Naive thymus-derived CD8-positive, alpha-beta T cell (primary cell): Measurements from ENCODE around the gene ACSM2B. TPM values are rescaled to one million over a fixed set of nuclear protein-coding genes. Genes with fewer than 3 reads are reported as not detected.
"Not testable (repeated sequence)": the region's sequence is repeated elsewhere in the genome, so short reads cannot be mapped to it uniquely, and the experiment has no call there.

Experiments used
- ATAC-seq, 2 donors: fragments of 150-1000 bp; cut with Tn5 transposase in 1 of 2; sonication (Bioruptor Pico), chemical (Tn5 transposase) in 1 of 2; 1 replicate in 1 of 2; 2 replicates in 1 of 2; pipeline ENCODE4 v1.10.0; 2021; ENCODE audit warnings: mild to moderate bottlenecking in 2 of 2, moderate library complexity in 2 of 2
- POLR2A ChIA-PET: fragments of 350-600 bp; sonication (Branson Sonifier 250); formaldehyde crosslinking; loops from one replicate; lab custom pipeline; 2021; ENCODE audit warnings: antibody characterized with exemption; lab: Charles Lee
- DNase-seq, 10 donors: peaks; one replicate each; pipeline versions ENCODE4 v3.0.0 to v3.0.0-alpha.2; 2020 to 2022
- H3K27ac Mint-ChIP-seq, 10 donors: one replicate each; pipeline ENCODE4 v1.8.0; 2020 to 2022; ENCODE audit warnings: mild to moderate bottlenecking in 10 of 10, mixed read lengths in 10 of 10, moderate library complexity in 4 of 10, inconsistent platforms in 1 of 10
- H3K27me3 Mint-ChIP-seq, 5 donors: one replicate each; pipeline ENCODE4 v1.8.0; 2021 to 2022; ENCODE audit warnings: mixed read lengths in 5 of 5
- H3K36me3 Mint-ChIP-seq, 3 donors: one replicate each; pipeline ENCODE4 v1.8.0; 2020 to 2022; ENCODE audit warnings: mixed read lengths in 3 of 3, mild to moderate bottlenecking in 2 of 3, inconsistent platforms in 1 of 3
- H3K4me1 Mint-ChIP-seq, 4 donors: one replicate each; pipeline ENCODE4 v1.8.0; 2021 to 2022; ENCODE audit warnings: mixed read lengths in 4 of 4
- H3K4me3 Mint-ChIP-seq, 10 donors: one replicate each; pipeline ENCODE4 v1.8.0; 2020 to 2022; ENCODE audit warnings: mild to moderate bottlenecking in 10 of 10, mixed read lengths in 10 of 10, moderate library complexity in 6 of 10, inconsistent platforms in 1 of 10
- H3K9me3 Mint-ChIP-seq, 9 donors: one replicate each; pipeline ENCODE4 v1.8.0; 2020 to 2022; ENCODE audit warnings: mixed read lengths in 9 of 9, mild to moderate bottlenecking in 3 of 9, inconsistent platforms in 1 of 9, moderate library complexity in 1 of 9
- polyA plus RNA-seq, 3 donors: library from polyadenylated mRNA; unstranded; fragments of 300-500 nt; fragmentation: Illumina TruSeq; gene quantifications; one replicate each; pipeline ENCODE4 v1.2.3, GENCODE V29; 2021
- total RNA-seq, 8 experiments: library from RNA in 2 of 8; stranded (reverse) in 2 of 8; gene quantifications; one replicate each; pipeline ENCODE4 v1.2.3 and lab custom pipeline; 2021 to 2026

ACSM2B gene
- total and polyA plus RNA-seq, 5 experiments from 2014 or later, result not detected

GRCh38 chr16:20507280-20507679, 68.9 kb downstream of the ACSM2B start:
- Mint-ChIP-seq H3K4me1 (no peaks in the 10 kb centered on the region), H3K4me3 (no peak overlapping the region), H3K27me3 (peaks cover 0 to 4% (median 0%) of the 10 kb centered on the region in 5 donors), H3K9me3 (peaks cover 8 to 30% (median 14%) of the 10 kb centered on the region in 9 donors), H3K27ac (no peak overlapping the region), H3K36me3 (peaks cover 0 to 6% (median 0%) of the 10 kb centered on the region in 3 donors)
- ATAC-seq (no peak), DNase-seq (no peak)
- POLR2A ChIA-PET, result no interaction called here

DNA sequence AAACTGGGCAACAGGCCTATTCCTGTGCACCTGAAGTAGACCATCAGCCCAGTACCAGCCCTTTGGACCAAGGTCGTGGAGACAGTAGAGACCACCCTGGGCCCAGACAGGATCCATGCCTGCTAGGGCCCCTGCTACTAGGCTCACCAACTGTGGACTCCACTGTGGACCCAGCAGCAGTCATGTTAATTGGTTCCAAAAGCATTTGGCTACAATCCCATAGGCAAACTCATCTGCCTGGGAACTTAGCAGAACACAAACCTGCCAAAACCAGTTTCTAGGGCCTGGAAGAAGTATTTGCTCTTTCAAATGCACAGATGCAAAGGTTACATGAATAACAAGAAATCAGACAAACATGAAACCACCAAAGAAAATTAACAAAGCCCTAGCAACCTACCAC, 71.7 kb downstream of the ACSM2B start:
- peaks cover 0 to 6% (median 0%) of the 10 kb centered on the region in 3 donors for H3K36me3 Mint-ChIP-seq
- no peaks in the 10 kb centered on the region for H3K27me3 Mint-ChIP-seq
- POLR2A ChIA-PET, result no interaction called here
- H3K9me3 Mint-ChIP-seq, result peaks cover 8 to 30% (median 14%) of the 10 kb centered on the region in 9 donors
- ATAC-seq (no peak), DNase-seq (no peak)
- H3K27ac Mint-ChIP-seq, result no peak overlapping the region
- no peaks in the 10 kb centered on the region for H3K4me1 Mint-ChIP-seq
- no peak overlapping the region for H3K4me3 Mint-ChIP-seq

DNA sequence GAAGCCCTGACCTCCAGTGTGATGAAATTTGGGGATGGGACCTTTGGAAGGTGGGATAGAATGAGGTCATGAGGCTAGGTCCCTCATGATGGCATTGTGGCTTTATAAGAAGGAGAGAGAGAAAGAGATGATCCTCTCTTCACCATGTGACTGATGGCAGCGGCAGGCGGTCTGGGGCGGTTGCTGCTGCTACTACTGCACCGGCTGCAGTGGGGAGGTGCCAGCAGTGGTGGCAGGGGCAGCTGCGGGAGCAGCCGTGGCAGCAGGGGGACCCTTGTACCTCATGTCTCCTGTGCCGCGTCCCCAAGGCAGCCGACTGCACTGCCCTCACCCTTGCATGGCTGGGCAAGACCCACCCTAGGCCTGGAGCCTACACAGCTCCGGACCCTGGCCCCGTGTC, 84.7 kb downstream of the ACSM2B start:
- H3K27ac Mint-ChIP-seq, H3K27me3 Mint-ChIP-seq, POLR2A ChIA-PET, H3K9me3 Mint-ChIP-seq, H3K36me3 Mint-ChIP-seq, ATAC-seq, H3K4me3 Mint-ChIP-seq, DNase-seq, H3K4me1 Mint-ChIP-seq: not testable (repeated sequence)

- H3K36me3 Mint-ChIP-seq, H3K4me3 Mint-ChIP-seq, H3K27ac Mint-ChIP-seq, H3K4me1 Mint-ChIP-seq, DNase-seq, H3K27me3 Mint-ChIP-seq, ATAC-seq, POLR2A ChIA-PET, H3K9me3 Mint-ChIP-seq: not testable (repeated sequence)
Measured at GRCh38 chr16:20490994-20491393, 85.2 kb downstream of the ACSM2B start.

Other genes with a start within 250 kb of the ACSM2B start
- not detected for gene GP2, start 248.9 kb downstream of the ACSM2B start, total RNA-seq
- not detected for gene GP2, start 248.9 kb downstream of the ACSM2B start, polyA plus RNA-seq
- gene UMOD, start 223.7 kb downstream of the ACSM2B start, total RNA-seq, result not detected
- gene UMOD, start 223.7 kb downstream of the ACSM2B start, polyA plus RNA-seq, result not detected
- gene PDILT, start 171.6 kb downstream of the ACSM2B start, total RNA-seq, result not detected
- gene PDILT, start 171.6 kb downstream of the ACSM2B start, polyA plus RNA-seq, result not detected
- not detected for gene ACSM5, start 166.8 kb downstream of the ACSM2B start, total RNA-seq
- gene ACSM5, start 166.8 kb downstream of the ACSM2B start, polyA plus RNA-seq, result not detected
- gene ACSM2A, start 124.8 kb downstream of the ACSM2B start, total RNA-seq, result not detected
- not detected for gene ACSM2A, start 124.8 kb downstream of the ACSM2B start, polyA plus RNA-seq
- under 1 TPM; 0.77 to 0.99 TPM for gene ACSM1, start 121.3 kb upstream of the ACSM2B start, total RNA-seq
- gene ACSM1, start 121.3 kb upstream of the ACSM2B start, polyA plus RNA-seq, result under 1 TPM in 1 of 3 donors, not detected in 2; 0.23 TPM
- 10 to 100 TPM; 82.5 to 83.3 TPM for gene THUMPD1, start 165.5 kb upstream of the ACSM2B start, total RNA-seq
- gene THUMPD1, start 165.5 kb upstream of the ACSM2B start, polyA plus RNA-seq, result 10 to 100 TPM; 63.8 to 74.2 (median 69.4) TPM
- gene ACSM3, start 187.6 kb upstream of the ACSM2B start, total RNA-seq, result 10 to 100 TPM; 11.2 to 15.5 TPM
- gene ACSM3, start 187.6 kb upstream of the ACSM2B start, polyA plus RNA-seq, result 10 to 100 TPM in 2 of 3 donors, 1 to 10 TPM in 1; 7.9 to 15.7 (median 14.8) TPM
- 1 to 10 TPM; 2.1 to 3.8 TPM for gene ERI2, start 230.1 kb upstream of the ACSM2B start, total RNA-seq
- gene ERI2, start 230.1 kb upstream of the ACSM2B start, polyA plus RNA-seq, result 1 to 10 TPM; 1.2 to 3.1 (median 1.8) TPM
- 1 to 10 TPM in 1 of 2 experiments, under 1 TPM in 1; 0.60 to 1.4 TPM for gene REXO5, start 230.2 kb upstream of the ACSM2B start, total RNA-seq
- under 1 TPM; 0.41 to 0.61 (median 0.51) TPM for gene REXO5, start 230.2 kb upstream of the ACSM2B start, polyA plus RNA-seq